Transverse colon (tissue), 4 donors: ENCODE measurements around the gene CBX6.

Source experiments
- CTCF ChIP-seq, 5 experiments: fragments of 200-600 bp in 3 of 5; fragments of 450-650 bp in 2 of 5; sonication (generic) in 3 of 5; IDR thresholded peaks; 1 replicate in 2 of 5; 2 replicates in 3 of 5; pipeline ENCODE4 v1.5.1; 2016 to 2017; ENCODE audit warnings: antibody characterized with exemption in 5 of 5, inconsistent platforms in 3 of 5, mild to moderate bottlenecking in 2 of 5, moderate library complexity in 1 of 5
- EP300 ChIP-seq: sonication (generic); formaldehyde crosslinking; IDR thresholded peaks from one replicate; pipeline ENCODE4 v1.6.1; 2017; ENCODE audit warnings: antibody characterized with exemption, low read depth
- POLR2A ChIP-seq: fragments of 450-650 bp; IDR thresholded peaks from one replicate; pipeline ENCODE4 v1.6.1; 2016; ENCODE audit warnings: antibody characterized with exemption, mild to moderate bottlenecking, moderate library complexity
- POLR2AphosphoS5 ChIP-seq, 3 donors: sonication (generic); formaldehyde crosslinking; IDR thresholded peaks; one replicate each; pipeline ENCODE4 v1.6.1; 2016; ENCODE audit warnings: antibody characterized with exemption in 3 of 3

GRCh38 chr22:38911434-38911833 lies 39.4 kb upstream of the CBX6 start:
- no peak for TF ChIP-seq POLR2A
- TF ChIP-seq CTCF (IDR thresholded peaks at IDR 0.05): no peak
- TF ChIP-seq EP300: no peak
- no peak for TF ChIP-seq POLR2AphosphoS5 (IDR thresholded peaks at IDR 0.05)
